Urinary bladder (tissue), 4 donors: ENCODE results near the gene LINGO4. TPM values are rescaled to one million over a fixed set of nuclear protein-coding genes. Genes with fewer than 3 reads are reported as not detected.
"Not testable (repeated sequence)": the region's sequence is repeated elsewhere in the genome, so short reads cannot be mapped to it uniquely, and the experiment has no call there.

Experiments
- DNase-seq: peaks from one replicate; pipeline ENCODE4 v3.0.0-alpha.2; 2015; ENCODE audit errors: extremely low spot score
- H3K27ac ChIP-seq: one replicate; pipeline ENCODE4 v1.5.1; 2013; ENCODE audit warnings: low read depth, mild to moderate bottlenecking, moderate library complexity
- H3K36me3 ChIP-seq: one replicate; pipeline ENCODE4 v1.6.1; 2013; ENCODE audit warnings: mild to moderate bottlenecking, moderate library complexity; ENCODE audit not compliant: insufficient read depth
- H3K4me1 ChIP-seq: one replicate; pipeline ENCODE4 v1.6.1; 2013; ENCODE audit warnings: mild to moderate bottlenecking, moderate library complexity; ENCODE audit not compliant: insufficient read depth
- H3K4me3 ChIP-seq: one replicate; pipeline ENCODE4 v1.5.1; 2013; ENCODE audit warnings: low read depth, low read length
- WGBS: extraction: QIAGEN DNeasy Blood & Tissue Kit; methylation state at CpG from one replicate; pipeline ENCODE4 v1.1.7; 2013; 5-methylcytosine and 5-hydroxymethylcytosine counted together
- polyA plus RNA-seq: library from polyadenylated mRNA; stranded (reverse); fragments of 200-250 nt; gene quantifications from one replicate; pipeline ENCODE4 v1.2.3, GENCODE V29; 2013
- total RNA-seq: library from RNA; depleted of rRNA; stranded (reverse); fragments of >200 nt; gene quantifications from one replicate; pipeline ENCODE4 v1.2.3, GENCODE V29; 2014
- donor health status: healthy with polysubstance abuse.
- donor health status: healthy.

The LINGO4 gene
- total and polyA plus RNA-seq, 2 donors: 0.16 to 0.19 TPM

DNA sequence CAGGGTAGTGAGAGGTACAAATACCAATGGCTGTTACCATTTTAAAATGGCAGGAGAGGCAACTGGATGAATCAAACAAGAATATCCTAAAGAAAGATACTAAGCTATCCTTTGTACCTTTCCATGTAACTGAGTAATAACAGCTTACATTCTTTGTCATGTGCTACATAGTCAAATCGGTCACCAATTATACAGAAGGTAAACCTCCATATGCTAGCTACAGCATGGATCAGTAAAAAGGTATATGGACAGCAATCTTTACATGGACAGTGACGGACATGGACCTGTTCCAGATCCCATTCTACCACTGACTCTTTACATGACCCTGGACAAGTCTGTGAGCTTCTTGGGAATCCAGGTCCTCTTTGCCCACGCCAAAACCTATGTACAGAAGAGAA lies 28.6 kb downstream of the LINGO4 start:
- no peaks in the 10 kb centered on the region for H3K4me1 ChIP-seq
- no peak for DNase-seq
- no peak overlapping the region for H3K4me3 ChIP-seq
- 75% methylated on average over 3 of the region's 3 CpGs for WGBS
- H3K27ac ChIP-seq: no peak overlapping the region
- H3K36me3 ChIP-seq: peaks cover 4% of the 10 kb centered on the region

DNA sequence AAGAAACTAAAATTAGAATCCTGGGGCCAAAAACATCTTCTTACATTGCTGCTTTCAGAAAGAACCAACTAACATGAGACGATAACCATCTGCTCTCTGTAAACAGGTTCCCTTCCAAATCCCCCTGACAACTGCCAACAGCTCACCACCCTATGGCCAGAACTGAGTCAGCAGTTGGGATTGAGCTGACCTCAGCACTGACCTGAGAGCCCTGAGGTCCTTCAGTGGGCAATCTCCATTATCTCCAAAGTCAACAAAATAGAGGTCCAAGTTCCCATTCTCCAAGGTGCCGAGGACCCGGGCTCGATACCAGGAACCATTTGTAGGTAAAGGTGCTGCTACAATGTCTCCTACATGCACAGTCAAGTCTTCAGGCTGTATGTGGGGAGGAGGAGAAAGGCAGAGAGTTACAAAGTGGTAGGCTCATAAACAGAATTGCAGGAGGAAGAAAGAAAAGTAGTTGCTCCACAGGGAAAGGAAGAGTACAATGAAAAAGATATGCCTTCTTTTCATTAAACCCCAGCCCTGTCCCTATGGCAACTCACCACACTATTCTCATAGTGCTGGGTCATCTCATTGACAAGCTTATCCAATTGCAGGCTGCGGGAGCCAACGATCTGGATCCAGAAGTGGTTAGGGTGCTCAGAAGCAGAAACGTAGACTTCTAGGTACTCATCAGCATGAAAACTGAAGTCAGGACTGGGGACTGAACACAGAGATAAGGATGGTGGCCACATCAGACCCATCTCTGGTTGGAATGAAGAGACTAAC lies 29.1 kb downstream of the LINGO4 start:
- 89% methylated on average over 7 of the region's 7 CpGs for WGBS
- no peak overlapping the region for H3K27ac ChIP-seq
- H3K36me3 ChIP-seq: peaks cover 4% of the 10 kb centered on the region
- DNase-seq: no peak
- no peaks in the 10 kb centered on the region for H3K4me1 ChIP-seq
- H3K4me3 ChIP-seq: no peak overlapping the region

DNA sequence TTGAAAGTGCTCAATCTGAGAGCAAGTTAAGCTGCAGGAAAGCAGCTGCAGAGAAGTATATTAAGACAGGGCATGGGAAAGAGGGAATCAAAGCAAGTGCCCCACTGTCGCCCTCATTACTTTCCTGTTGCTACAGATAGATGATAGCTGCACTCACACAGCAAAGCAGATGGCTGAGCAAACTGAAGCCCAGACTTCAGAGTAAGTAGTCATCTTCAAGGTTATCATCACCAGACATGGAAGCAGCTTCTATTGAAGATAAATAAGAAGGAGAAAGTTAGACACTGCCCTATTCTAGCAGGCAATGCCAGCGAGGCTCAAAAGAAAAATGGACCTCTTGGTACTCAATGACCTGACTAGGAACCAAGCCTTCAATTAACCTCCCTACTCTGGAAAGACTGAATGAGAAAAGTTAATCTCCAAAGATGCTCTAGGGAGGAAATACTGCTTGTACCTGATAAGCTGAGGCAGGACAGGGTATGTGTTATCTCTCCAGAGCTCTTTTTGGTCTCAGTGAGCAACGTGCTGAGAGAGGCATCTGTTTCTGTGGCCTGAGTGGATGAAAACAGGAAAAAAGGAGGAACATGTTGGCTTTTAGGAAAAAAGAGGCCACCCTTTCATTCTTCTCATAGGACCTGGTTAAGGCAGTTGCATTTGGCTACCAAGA lies 30.8 kb downstream of the LINGO4 start:
- DNase-seq: no peak
- H3K36me3 ChIP-seq: peaks cover 4% of the 10 kb centered on the region
- H3K4me3 ChIP-seq: no peak overlapping the region
- WGBS: 53% methylated on average over 3 of the region's 3 CpGs
- no peak overlapping the region for H3K27ac ChIP-seq
- H3K4me1 ChIP-seq: no peaks in the 10 kb centered on the region

DNA sequence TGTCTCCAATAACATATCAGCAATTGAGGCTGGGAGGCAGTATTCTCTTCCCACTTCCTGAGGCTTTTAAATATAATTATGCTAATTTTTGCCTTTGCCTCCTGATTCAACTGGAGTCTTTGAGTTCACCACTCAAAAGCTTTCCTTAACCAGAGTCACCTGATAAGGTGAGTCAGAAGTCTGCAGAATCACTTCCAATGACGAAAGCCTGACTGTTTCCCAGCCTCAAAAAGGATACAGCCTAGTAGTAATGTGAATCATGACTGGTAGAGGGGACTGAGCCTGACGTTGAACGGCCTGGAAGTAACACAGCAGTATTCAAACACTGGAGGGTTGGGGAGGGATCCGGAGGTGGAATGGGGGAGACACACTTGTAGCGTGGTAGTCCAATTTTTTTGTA lies 31.5 kb downstream of the LINGO4 start:
- no peak overlapping the region for H3K4me3 ChIP-seq
- peaks cover 4% of the 10 kb centered on the region for H3K36me3 ChIP-seq
- no peak overlapping the region for H3K27ac ChIP-seq
- no peak for DNase-seq
- no peaks in the 10 kb centered on the region for H3K4me1 ChIP-seq
- 77% methylated on average over 5 of the region's 5 CpGs for WGBS

DNA sequence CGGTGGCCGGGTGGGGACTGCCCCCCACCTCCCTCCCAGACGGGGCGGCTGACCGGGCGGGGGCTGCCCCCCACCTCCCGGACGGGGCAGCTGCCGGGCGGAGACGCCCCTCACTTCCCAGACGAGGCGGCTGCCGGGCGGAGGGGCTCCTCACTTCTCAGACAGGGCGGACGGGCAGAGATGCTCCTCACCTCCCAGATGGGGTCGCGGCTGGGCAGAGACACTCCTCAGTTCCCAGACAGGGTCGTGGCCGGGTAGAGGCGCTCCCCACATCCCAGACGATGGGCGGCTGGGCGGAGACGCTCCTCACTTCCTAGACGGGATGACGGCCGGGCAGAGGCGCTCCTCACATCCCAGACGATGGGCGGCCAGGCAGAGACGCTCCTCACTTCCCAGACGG lies 35.9 kb downstream of the LINGO4 start:
- not testable (repeated sequence) for DNase-seq, H3K36me3 ChIP-seq, H3K4me1 ChIP-seq, H3K27ac ChIP-seq, H3K4me3 ChIP-seq
- WGBS: 88% methylated on average over 34 of the region's 34 CpGs

DNA sequence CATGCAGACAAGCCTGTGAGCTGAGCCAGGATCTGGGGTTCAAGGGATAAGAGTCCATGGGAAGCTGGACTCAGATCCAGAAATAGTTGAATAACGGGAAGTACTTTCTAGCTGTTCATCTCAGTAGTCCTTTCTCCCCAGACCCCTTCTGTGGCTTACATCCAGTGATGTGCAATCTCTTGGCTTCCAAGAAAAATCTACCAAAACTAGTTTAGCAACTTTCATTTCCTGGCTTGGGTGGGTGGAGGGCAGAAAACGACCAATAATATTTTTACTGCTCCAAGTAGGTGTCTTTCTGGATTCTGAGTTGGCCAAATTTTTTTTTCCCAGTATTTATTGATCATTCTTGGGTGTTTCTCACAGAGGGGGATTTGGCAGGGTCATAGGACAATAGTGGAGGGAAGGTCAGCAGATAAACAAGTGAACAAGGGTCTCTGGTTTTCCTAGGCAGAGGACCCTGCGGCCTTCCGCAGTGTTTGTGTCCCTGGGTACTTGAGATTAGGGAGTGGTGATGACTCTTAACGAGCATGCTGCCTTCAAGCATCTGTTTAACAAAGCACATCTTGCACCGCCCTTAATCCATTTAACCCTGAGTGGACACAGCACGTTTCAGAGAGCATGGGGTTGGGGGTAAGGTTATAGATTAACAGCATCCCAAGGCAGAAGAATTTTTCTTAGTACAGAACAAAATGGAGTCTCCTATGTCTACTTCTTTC lies 36.7 kb downstream of the LINGO4 start:
- peak; percentile 60 for DNase-seq
- H3K36me3 ChIP-seq, H3K4me1 ChIP-seq, H3K4me3 ChIP-seq, H3K27ac ChIP-seq: not testable (repeated sequence)
- 55% methylated on average over 2 of the region's 7 CpGs for WGBS

DNA sequence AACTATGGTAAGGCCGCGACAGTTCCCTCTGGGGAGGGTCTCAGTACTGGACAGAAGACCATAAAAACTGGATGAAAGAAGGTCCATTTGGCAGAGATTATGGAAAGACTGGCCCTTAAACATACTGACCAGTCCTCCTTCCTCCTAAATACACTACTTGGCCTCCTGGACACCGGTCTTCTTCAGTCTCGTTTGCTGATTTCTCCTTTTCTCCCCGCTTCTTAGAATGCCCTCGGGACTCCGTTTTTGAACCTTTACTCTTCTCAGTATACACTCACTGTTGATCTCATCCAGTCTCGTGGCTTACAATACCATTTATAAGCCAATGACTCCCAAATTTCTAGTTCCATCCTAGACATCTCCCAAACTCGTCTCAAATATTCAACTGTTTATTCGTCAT lies 41.2 kb downstream of the LINGO4 start:
- no peak for DNase-seq
- WGBS: 48% methylated on average over 10 of the region's 10 CpGs
- peaks cover 2% of the 10 kb centered on the region for H3K36me3 ChIP-seq
- H3K4me1 ChIP-seq: no peaks in the 10 kb centered on the region
- H3K27ac ChIP-seq: no peak overlapping the region
- peak overlapping the region; percentile 90 for H3K4me3 ChIP-seq

DNA sequence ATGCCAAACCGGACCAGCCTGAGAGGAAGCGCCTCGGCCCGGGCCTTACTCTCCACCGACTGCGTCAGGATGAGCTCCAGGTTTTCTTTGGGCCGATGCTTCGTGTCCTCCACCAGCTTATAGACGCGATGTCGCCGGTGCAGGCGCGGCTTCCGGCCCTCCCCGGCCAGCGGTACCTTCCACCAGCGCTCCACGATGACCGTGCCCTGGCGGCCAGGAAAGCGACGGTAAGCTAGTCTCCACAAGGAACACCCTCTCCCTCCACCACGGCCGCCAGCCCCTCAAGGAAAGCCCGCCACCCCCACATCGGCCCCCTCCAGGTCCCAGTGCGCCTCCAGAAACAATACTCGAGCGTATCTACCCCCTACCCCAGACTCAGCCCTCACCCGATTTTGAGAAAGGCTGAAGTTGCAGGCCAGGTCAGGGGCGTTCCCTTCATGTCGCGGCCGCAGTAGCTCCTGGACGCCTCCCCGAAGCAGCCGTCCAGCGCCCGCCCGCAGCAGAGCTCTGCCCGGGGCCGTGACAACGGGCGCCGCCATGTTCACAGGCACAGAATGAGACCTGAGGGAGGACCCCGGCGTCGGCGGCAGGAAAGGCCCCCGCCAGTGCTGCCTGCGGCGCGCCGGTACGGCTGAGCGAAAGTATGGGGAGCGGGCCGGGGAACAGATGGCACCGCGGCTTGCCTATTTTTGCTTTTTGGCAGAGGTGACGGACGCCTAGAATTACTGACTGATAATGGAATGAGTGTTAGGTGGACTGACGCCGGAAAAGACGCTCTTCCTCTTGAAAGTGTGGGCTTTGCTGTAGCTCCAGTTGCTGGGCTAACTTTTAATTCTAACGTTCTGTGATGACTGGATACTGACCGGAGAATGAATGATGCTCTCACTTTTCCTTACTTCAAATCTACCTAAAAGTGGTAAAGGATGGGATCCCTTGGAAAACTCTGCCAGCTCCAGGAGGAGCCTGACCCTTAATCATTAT lies 42.0 kb downstream of the LINGO4 start, which contains the start of gene MRPL9:
MRPL9 (minus strand) TSS at position 556 of the 981 bp plus-strand sequence; CDS start at position 539, 17 bp downstream.
- Histone ChIP-seq H3K36me3 (peaks cover 2% of the 10 kb centered on the region), H3K27ac (peak within 1 kb of the TSS; percentile 94), H3K4me3 (peak within 1 kb of the TSS; percentile 90), H3K4me1 (no peaks in the 10 kb centered on the region)
- under 1% methylated on average over 68 of the region's 68 CpGs for WGBS
- peak; percentile 46 for DNase-seq

DNA sequence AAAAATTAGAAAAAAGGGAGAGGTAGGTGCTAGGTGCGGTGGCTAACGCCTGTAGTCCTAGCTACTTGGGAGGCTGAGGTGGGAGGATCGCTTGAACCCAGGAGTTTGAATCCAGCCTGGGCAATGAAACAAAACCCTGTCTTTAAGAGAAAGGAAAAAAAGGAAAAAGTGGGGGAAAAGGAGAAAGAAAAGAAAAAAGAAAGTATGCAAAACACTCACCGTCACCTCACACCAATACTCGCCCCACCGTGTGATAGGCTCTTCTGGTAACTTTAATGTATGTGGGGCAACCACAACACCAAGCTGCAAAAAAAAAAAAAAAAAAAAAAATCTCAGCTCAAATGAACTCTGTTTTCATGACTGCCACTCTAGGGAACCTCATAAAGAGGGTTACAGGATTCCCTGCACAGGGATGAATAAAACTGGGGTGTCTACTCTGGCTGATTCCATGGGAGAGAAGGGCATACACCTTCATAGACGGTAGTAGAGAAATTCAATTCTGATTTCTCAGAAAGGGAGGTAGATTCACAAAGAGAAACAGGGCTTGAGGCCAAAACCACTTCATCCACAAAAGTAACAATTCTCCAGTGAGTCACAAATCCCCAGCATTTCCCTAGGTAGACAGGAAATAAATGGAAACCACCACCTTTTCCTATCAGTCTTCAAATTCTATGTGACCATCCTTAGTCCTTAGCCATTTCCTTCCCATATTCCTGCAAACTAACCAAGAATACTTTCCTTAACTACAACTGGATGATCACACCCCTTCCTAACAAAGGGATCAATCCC lies 44.4 kb downstream of the LINGO4 start:
- no peak overlapping the region for H3K27ac ChIP-seq
- no peaks in the 10 kb centered on the region for H3K4me1 ChIP-seq
- H3K36me3 ChIP-seq: peaks cover 2% of the 10 kb centered on the region
- 94% methylated on average over 7 of the region's 7 CpGs for WGBS
- no peak for DNase-seq
- no peak overlapping the region for H3K4me3 ChIP-seq

DNA sequence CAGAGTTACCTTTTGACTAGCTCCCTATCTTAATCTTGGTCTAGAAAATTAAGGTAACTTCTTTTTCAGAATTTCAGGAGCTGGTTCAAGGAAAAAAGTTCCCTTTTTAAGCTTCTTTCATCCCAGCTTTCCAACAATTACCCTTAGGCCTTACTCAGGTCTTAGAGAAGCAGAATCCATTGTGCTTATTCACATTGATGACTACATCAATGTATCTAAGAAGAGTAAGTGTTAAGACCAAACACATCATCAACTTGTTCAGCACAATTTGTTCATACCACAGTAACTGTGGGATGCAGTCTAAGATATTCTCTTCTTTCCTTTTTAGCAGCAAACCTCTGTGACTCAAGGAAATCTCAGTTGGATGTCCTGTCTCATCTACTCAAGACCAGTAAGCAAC lies 46.0 kb downstream of the LINGO4 start:
- no peak overlapping the region for H3K4me3 ChIP-seq
- DNase-seq: no peak
- no peaks in the 10 kb centered on the region for H3K4me1 ChIP-seq
- H3K36me3 ChIP-seq: peaks cover 2% of the 10 kb centered on the region
- no peak overlapping the region for H3K27ac ChIP-seq

DNA sequence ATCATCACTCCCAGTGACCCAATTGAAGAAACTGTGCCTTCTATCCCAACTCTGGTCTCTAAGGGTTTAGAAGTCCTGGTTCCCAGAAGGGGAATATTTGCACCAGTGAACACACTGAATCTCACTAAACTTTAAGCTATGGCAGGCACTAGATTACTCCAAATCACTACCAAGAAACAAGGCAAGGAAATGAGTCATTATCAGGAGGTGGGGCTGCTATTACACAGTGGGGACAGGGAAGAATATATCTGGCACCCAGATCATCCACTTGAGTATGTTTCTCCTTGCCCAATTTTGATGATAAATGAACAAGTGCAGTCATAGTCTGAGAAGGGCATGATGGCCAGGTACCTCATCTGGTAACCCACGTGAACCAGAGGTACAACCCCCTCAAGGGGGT lies 48.9 kb downstream of the LINGO4 start:
- no peak overlapping the region for H3K27ac ChIP-seq
- 65% methylated on average over 1 of the region's 1 CpG for WGBS
- H3K36me3 ChIP-seq: peaks cover 2% of the 10 kb centered on the region
- no peak for DNase-seq
- no peak overlapping the region for H3K4me3 ChIP-seq
- H3K4me1 ChIP-seq: no peaks in the 10 kb centered on the region
